Measurements from ENCODE around the gene LRTM2.

LRTM2 gene

GRCh38 chr12:1830981-1831963 is 10.9 kb downstream of the LRTM2 start:
- DNase-seq = no peak

GRCh38 chr12:1832801-1833595 is 12.6 kb downstream of the LRTM2 start:
- no peak for DNase-seq

GRCh38 chr12:1833596-1834028 is 13.2 kb downstream of the LRTM2 start:
- DNase-seq = no peak

DNA sequence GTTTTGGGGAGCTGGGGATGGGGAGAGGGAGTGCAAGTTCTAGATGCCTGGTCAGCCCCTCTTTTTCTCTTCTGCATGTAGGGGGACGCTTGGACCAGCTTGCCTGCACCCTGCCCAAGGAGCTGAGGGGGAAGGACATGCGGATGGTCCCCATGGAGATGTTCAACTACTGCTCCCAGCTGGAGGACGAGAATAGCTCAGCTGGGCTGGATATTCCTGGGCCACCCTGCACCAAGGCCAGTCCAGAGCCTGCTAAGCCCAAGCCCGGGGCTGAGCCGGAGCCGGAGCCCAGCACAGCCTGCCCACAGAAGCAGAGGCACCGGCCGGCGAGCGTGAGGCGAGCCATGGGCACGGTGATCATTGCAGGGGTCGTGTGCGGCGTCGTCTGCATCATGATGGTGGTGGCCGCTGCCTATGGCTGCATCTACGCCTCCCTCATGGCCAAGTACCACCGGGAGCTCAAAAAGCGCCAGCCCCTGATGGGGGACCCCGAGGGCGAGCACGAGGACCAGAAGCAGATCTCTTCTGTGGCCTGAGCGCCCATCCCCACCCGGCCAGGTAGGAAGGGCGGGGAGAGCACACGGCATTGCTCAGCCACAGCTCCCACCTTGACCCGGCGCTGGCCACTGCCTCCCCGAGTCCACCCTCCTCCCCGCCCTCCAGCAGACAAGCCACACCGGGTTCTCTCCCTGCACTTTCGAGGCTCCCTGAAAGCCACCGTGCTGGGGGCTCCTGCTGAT is 14.0 kb downstream of the LRTM2 start:
- DNase-seq = no peak

GRCh38 chr12:1835211-1836131 is 15.1 kb downstream of the LRTM2 start:
- no peak for DNase-seq

- no peak for DNase-seq
These were observed 16.0 kb downstream of the LRTM2 start for GRCh38 chr12:1836241-1836803.

GRCh38 chr12:1836854-1837421 is 16.6 kb downstream of the LRTM2 start:
- no peak for DNase-seq

GRCh38 chr12:1837541-1838204 is 17.3 kb downstream of the LRTM2 start:
- no peak for DNase-seq

GRCh38 chr12:1838205-1838993 is 18.0 kb downstream of the LRTM2 start:
- no peak for DNase-seq

DNA sequence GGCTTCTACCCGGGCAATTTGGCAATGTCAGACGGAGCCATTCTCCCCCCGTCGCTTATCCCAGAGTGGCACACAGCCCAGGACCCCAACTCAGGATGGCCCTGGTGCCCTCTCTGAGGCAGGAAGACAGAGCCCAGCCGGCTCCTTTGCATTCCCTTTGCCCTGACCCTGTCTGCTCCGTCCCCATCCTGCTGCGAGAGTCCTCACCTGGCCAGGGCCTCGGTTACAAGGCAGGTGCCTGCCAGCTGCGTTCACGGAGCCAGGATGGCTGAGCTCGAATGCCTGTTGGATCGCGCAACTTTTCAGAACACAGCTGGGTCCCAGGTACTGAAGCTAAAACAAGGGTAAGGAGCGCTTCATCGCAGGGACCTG is 18.6 kb downstream of the LRTM2 start:
- DNase-seq = no peak

DNA sequence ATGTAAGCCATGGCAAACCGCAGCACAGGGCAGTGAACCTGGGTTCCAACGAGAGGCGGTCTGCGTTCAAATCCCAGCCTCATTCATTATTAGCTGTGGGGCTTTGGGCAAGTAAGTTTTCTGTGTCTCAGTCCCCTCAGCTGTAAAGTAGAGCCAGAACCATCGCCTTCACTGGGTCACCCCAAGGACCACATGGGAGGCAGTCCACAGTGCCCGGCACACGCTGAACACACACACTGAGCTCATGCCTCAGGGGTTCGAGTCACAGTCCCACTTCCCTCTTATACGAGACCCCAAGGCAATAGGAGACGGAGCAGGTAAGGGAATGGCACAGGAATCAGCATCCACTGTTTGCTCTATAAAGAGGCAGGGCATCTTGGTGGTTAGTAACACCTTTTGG is 19.1 kb downstream of the LRTM2 start:
- DNase-seq = no peak

GRCh38 chr12:1839956-1840951 is 19.9 kb downstream of the LRTM2 start:
- no peak for DNase-seq

GRCh38 chr12:1840981-1841425 is 20.6 kb downstream of the LRTM2 start:
- DNase-seq = no peak

- DNase-seq = no peak
These were observed 21.3 kb downstream of the LRTM2 start for GRCh38 chr12:1841586-1842182.

- DNase-seq = no peak
These were observed 22.0 kb downstream of the LRTM2 start for GRCh38 chr12:1842183-1842904.

GRCh38 chr12:1842905-1843640 is 22.7 kb downstream of the LRTM2 start:
- no peak for DNase-seq

GRCh38 chr12:1843641-1844005 is 23.3 kb downstream of the LRTM2 start:
- no peak for DNase-seq
